Activated effector memory CD4-positive, alpha-beta T cell treated with Interleukin-2 at 50 U/mL for 16 hours (primary cell): ENCODE data around the gene TMEM222.
"Not testable (repeated sequence)": the region's sequence is repeated elsewhere in the genome, so short reads cannot be mapped to it uniquely, and the experiment has no call there.

Experiments
- DNase-seq: peaks from one replicate; pipeline ENCODE4 v3.0.0-alpha.2; 2020

Gene TMEM222

DNA sequence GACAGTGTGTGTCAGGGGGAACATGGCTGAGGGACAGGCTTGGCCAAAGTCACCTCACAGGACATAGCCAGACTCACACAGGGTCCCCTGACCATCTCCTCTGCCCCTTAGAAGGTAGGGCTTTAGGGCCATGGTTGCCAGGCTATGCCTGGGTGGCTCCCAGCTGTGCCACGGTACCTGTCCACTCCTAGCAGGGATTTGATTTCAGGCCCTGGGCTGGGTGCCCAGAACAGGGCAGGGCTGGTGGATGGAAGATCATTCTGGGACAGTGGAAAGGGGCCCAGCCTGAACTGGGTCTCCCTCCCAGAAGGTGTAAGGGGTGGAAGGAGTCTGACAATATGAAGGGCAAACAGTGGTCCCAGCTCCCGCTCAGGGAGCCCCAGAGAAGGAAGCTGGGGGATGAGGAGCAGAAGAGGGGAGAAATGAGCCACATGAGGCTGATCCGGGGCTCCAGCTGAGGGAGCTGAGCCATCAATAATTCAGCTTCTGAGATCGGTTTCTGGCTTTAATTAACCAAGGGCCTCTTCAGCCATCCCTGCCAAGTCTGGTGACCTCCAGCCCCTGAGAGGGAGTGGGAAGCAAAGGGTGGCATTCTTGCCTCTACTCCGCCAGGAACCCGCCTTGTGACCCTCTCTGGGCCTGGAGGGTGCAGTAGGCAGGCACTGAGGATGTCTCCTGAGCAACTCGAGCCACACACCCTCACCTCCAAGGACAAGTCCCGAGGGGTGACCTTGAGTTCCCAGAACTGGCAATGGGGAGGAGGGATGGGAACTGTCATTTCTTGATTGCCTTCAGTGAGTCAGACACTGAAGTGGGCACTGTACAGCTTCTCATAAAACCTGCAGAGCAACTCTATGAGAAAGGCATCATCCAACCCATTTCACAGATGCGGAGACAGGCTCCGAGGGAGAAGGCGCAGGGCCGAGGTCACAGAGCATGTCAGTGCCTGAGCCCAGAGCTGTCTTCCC is 59.1 kb downstream of the TMEM222 start:
- no peak for DNase-seq

DNA sequence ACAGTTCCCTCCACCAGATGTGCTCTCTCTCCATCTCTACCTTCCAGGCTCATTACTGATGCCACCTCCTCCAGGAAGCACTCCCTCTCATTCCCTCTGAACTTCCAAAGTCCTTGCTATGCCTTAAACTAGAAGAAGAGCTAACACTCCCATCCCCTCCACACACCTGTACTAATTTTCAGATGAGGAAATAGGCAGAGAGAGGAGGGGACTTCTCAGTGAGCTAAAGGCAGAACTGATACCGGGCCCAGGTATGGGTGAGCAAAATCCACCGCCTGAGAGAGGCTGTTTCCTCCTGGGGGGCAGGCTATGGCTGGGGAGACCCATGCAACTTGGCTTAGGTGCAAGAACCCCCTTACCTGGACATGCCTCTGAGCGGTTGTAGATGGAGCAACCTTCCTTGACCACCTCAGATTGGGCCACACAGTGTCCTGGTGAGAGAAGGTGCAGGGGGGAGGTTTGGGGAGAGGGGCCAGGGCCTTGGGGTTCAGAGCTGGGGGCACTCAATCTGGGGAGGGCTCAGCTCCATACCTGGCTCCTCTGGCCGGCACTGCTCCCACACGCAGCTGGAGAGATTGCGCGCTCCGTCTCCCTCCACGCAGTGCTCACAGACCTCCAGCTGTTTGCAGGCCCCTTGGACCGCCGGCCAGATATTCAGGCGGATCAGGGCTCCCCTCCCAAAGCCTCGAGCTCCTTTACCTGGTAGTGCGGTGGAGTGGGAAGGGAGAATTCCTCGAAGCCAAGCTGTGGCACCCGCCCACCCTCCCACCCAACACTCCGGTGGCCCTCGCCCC is 60.2 kb downstream of the TMEM222 start:
- no peak for DNase-seq

DNA sequence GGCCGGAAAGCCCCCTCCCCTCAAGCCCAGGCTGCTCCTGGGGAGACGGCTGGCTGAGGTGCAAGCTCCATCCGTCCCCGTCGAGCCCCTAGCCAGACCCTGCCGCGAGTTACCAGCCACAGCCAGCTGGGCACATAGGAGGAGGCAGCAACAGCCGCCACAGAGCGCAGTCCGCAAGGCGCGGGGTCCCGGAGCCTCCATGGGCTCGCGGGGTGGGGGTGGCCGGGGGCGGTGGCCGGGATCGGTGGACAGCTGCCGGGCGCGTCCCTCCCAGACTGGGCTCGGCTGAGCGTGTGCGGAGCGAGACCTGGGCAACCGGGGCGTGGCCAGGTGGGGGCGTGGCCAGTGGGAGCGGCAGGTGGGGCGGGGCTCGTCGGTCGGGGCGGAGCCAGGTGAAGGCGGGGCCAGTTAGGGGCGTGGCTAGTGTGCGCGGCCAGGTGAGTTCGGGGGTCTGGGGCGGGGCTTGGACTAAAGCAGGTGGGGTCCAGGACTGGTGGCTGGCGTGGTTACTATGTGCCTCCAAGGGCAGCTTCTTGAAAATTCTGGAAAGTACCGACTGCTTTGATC is 61.2 kb downstream of the TMEM222 start, which contains the start of gene CD164L2:
TSS of gene CD164L2 (minus strand) at position 295 of the 567 bp plus-strand sequence. CDS start at position 201, 94 bp downstream.
- peak; percentile 35 for DNase-seq

DNA sequence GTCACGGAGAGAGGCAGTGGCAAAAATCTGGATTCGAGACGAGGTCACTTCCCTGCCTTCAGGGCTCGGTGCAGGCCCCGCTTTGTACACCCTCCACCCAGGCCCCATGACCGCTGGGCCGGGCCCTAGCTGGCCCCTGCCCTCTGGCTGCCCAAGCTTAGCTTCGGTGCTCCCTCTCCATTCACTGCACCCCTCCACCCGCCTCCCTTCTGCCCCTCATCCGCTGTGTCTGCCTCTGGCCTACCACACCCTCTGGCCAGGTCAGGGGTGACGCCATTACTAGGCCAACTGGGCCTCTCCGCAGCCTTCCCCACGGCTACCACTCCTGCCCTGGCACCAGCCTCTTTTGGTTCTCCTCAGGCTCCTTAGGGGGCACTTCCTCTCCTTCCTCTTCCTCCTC is 61.7 kb downstream of the TMEM222 start:
- DNase-seq, result no peak

DNA sequence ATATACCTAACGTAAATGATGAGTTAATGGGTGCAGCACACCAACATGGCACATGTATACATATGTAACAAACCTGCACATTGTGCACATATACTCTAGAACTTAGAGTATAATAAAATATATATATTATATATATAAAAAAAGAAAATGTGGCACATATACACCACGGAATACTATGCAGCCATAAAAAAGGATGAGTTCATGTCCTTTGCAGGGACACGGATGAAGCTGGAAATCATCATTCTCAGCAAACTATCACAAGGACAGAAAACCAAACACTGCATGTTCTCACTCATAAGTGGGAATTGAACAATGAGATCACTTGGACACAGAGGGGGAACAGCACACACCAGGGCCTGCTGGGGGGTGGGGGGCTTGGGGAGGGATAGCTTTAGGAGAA is 62.8 kb downstream of the TMEM222 start:
- DNase-seq, result not testable (repeated sequence)
